H9 (cell line): Measurements from ENCODE around the gene NEMP2. TPM values are rescaled to one million over a fixed set of nuclear protein-coding genes. Genes with fewer than 3 reads are reported as not detected.

Source experiments
- DNase-seq: peaks from one replicate; pipeline ENCODE4 v3.0.0-alpha.2; 2017
- H2AFZ ChIP-seq: one replicate; pipeline ENCODE4 v1.6.1; 2013; ENCODE audit warnings: mild to moderate bottlenecking, low read length, control low read depth, moderate library complexity
- H2AK5ac ChIP-seq: 2 replicates; pipeline ENCODE4 v1.6.1; 2013; ENCODE audit warnings: low read length, control low read depth, mixed read lengths; ENCODE audit not compliant: insufficient read length
- H2BK120ac ChIP-seq: one replicate; pipeline ENCODE4 v1.6.1; 2013; ENCODE audit warnings: low read depth, mild to moderate bottlenecking, low read length, control low read depth, inconsistent platforms; ENCODE audit not compliant: poor library complexity, severe bottlenecking
- H2BK12ac ChIP-seq: 2 replicates; pipeline ENCODE4 v1.6.1; 2013; ENCODE audit warnings: low read length, control low read depth, mixed read lengths, low read depth; ENCODE audit not compliant: insufficient read length
- H2BK15ac ChIP-seq: 2 replicates; pipeline ENCODE4 v1.6.1; 2013; ENCODE audit warnings: low read depth, low read length, control low read depth
- H2BK20ac ChIP-seq: one replicate; pipeline ENCODE4 v1.6.1; 2013; ENCODE audit warnings: low read depth, mild to moderate bottlenecking, low read length, control low read depth, inconsistent platforms; ENCODE audit not compliant: poor library complexity, severe bottlenecking
- H2BK5ac ChIP-seq: 2 replicates; pipeline ENCODE4 v1.6.1; 2013; ENCODE audit warnings: low read length, control low read depth, mixed read lengths; ENCODE audit not compliant: insufficient read length
- H3K14ac ChIP-seq: 2 replicates; pipeline ENCODE4 v1.6.1; 2013; ENCODE audit warnings: low read length, control low read depth; ENCODE audit not compliant: insufficient read depth
- H3K18ac ChIP-seq: 2 replicates; pipeline ENCODE4 v1.6.1; 2013; ENCODE audit warnings: low read depth, mild to moderate bottlenecking, mixed read lengths, low read length, control low read depth; ENCODE audit not compliant: insufficient read length
- H3K23ac ChIP-seq: 2 replicates; pipeline ENCODE4 v1.6.1; 2013; ENCODE audit warnings: low read length, control low read depth, mixed read lengths, low read depth; ENCODE audit not compliant: insufficient read length
- H3K23me2 ChIP-seq: 2 replicates; pipeline ENCODE4 v1.6.1; 2013; ENCODE audit warnings: low read depth, mild to moderate bottlenecking, mixed read lengths, low read length, control low read depth; ENCODE audit not compliant: insufficient read length, poor library complexity, severe bottlenecking
- H3K27ac ChIP-seq: 2 replicates; pipeline ENCODE4 v1.5.1; 2013; ENCODE audit warnings: low read length, control low read depth, mixed read lengths, low read depth; ENCODE audit not compliant: insufficient read length
- H3K27me3 ChIP-seq: 2 replicates; pipeline ENCODE4 v1.6.1; 2013; ENCODE audit warnings: low read length, control low read depth, inconsistent platforms; ENCODE audit not compliant: insufficient read depth
- H3K4ac ChIP-seq: 2 replicates; pipeline ENCODE4 v1.6.1; 2013; ENCODE audit warnings: low read depth, mild to moderate bottlenecking, control low read depth, inconsistent platforms, low read length, moderate library complexity
- H3K4me1 ChIP-seq: 2 replicates; pipeline ENCODE4 v1.6.1; 2013; ENCODE audit warnings: low read length, control low read depth, inconsistent platforms; ENCODE audit not compliant: insufficient read depth
- H3K4me2 ChIP-seq: 2 replicates; pipeline ENCODE4 v1.6.1; 2013; ENCODE audit warnings: low read length, control low read depth, mixed read lengths; ENCODE audit not compliant: insufficient read length, insufficient read depth
- H3K56ac ChIP-seq: 2 replicates; pipeline ENCODE4 v1.6.1; 2013; ENCODE audit warnings: low read depth, mild to moderate bottlenecking, mixed read lengths, low read length, control low read depth; ENCODE audit not compliant: insufficient read length
- H3K79me1 ChIP-seq: 2 replicates; pipeline ENCODE4 v1.6.1; 2013; ENCODE audit warnings: low read depth, mild to moderate bottlenecking, moderate library complexity, low read length, control low read depth, inconsistent platforms; ENCODE audit not compliant: insufficient read depth, poor library complexity, severe bottlenecking
- H3K79me2 ChIP-seq: 2 replicates; pipeline ENCODE4 v1.6.1; 2013; ENCODE audit warnings: low read length, control low read depth, inconsistent platforms; ENCODE audit not compliant: insufficient read depth
- H3K9ac ChIP-seq: 2 replicates; pipeline ENCODE4 v1.6.1; 2013; ENCODE audit warnings: low read length, control low read depth, mixed read lengths; ENCODE audit not compliant: insufficient read length; ENCODE audit errors: extremely low read depth
- H3K9me3 ChIP-seq: one replicate; pipeline ENCODE4 v1.6.1; 2013; ENCODE audit warnings: low read depth, low read length, inconsistent platforms; ENCODE audit not compliant: control insufficient read depth
- H3T11ph ChIP-seq: one replicate; pipeline ENCODE4 v1.6.1; 2013; ENCODE audit warnings: mild to moderate bottlenecking, low read length, control low read depth, inconsistent platforms
- H4K20me1 ChIP-seq: one replicate; pipeline ENCODE4 v1.6.1; 2013; ENCODE audit not compliant: control insufficient read depth, insufficient read length, insufficient read depth
- H4K5ac ChIP-seq: 2 replicates; pipeline ENCODE4 v1.6.1; 2013; ENCODE audit warnings: low read depth, mild to moderate bottlenecking, mixed read lengths, low read length, control low read depth; ENCODE audit not compliant: insufficient read length
- H4K8ac ChIP-seq: replicated peaks from 2 replicates; pipeline ENCODE4 v1.6.1; 2013; ENCODE audit warnings: low read length, control low read depth, mixed read lengths, low read depth; ENCODE audit not compliant: insufficient read length
- H4K91ac ChIP-seq: 2 replicates; pipeline ENCODE4 v1.6.1; 2013; ENCODE audit warnings: low read depth, mild to moderate bottlenecking, moderate library complexity, mixed read lengths, low read length, control low read depth; ENCODE audit not compliant: insufficient read length
- H3K27ac Mint-ChIP-seq, 3 experiments: 2 replicates in 2 of 3; 3 replicates in 1 of 3; pipeline ENCODE4 v1.8.0; 2020 to 2021; ENCODE audit warnings: mixed read lengths in 3 of 3, mild to moderate bottlenecking in 1 of 3, moderate library complexity in 1 of 3
- H3K27me3 Mint-ChIP-seq: 2 replicates; pipeline ENCODE4 v1.8.0; 2021; ENCODE audit warnings: low read depth, mild to moderate bottlenecking, moderate library complexity, mixed read lengths
- H3K36me3 Mint-ChIP-seq, 3 experiments: 2 replicates in 2 of 3; 3 replicates in 1 of 3; pipeline ENCODE4 v1.8.0; 2020 to 2021; ENCODE audit warnings: low read depth in 3 of 3, mixed read lengths in 3 of 3; ENCODE audit not compliant: insufficient read depth in 1 of 3
- H3K4me1 Mint-ChIP-seq, 2 experiments: 2 replicates each; pipeline ENCODE4 v1.8.0; 2020; ENCODE audit warnings: mixed read lengths in 2 of 2
- H3K4me3 Mint-ChIP-seq, 2 experiments: 2 replicates in 1 of 2; 3 replicates in 1 of 2; pipeline ENCODE4 v1.8.0; 2020 to 2021; ENCODE audit warnings: mild to moderate bottlenecking in 2 of 2, mixed read lengths in 2 of 2, moderate library complexity in 1 of 2
- H3K9me3 Mint-ChIP-seq, 2 experiments: 2 replicates in 1 of 2; 3 replicates in 1 of 2; pipeline ENCODE4 v1.8.0; 2020; ENCODE audit warnings: mild to moderate bottlenecking in 2 of 2, mixed read lengths in 2 of 2, moderate library complexity in 1 of 2
- WGBS: extraction: QIAGEN DNeasy Blood & Tissue Kit; methylation state at CpG from one replicate; pipeline ENCODE4 v1.1.7; 2013; ENCODE audit warnings: missing lambda C conversion rate, low lambda C conversion rate, mixed read lengths; ENCODE audit not compliant: insufficient read length; ENCODE audit errors: extremely low coverage; 5-methylcytosine and 5-hydroxymethylcytosine counted together
- total RNA-seq: library from RNA; stranded (reverse); gene quantifications from 2 replicates; pipeline ENCODE4 v1.2.1, GENCODE V29; 2021
- TF ChIP-seq, protein P1 (sequence below): fragments of 200-600 bp; sonication (generic); conservative IDR thresholded peaks from 3 replicates; pipeline ENCODE4 v1.8.0; 2021; ENCODE audit warnings: antibody characterized with exemption, mild to moderate bottlenecking

NEMP2 gene
- total RNA-seq, 1 experiment from 2014 or later: 5.3 TPM

DNA sequence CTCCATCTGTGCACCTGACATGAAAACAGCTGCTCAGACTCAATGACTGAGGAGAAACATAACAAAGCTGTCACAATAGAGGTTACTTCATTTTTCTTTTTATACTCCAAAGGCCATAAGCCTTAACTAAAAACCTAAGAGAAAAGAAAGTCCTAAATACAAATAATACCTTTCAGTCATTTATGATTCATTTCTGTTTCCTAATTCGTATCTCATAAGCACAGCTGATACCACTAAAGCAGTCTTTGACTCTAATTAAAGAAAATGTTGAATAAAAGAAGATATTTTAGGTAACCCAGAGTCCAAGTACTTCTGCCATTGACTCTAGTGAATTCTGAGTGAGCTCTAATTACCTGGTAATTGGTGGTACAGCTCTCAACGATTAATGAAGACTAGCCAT, 20.6 kb downstream of the NEMP2 start:
- Histone ChIP-seq H2BK5ac (no peak overlapping the region), H3K56ac (no peak overlapping the region), H3K9ac (no peak overlapping the region), H2BK20ac (no peak overlapping the region), H3K9me3 (no peaks in the 10 kb centered on the region), H2BK15ac (no peak overlapping the region), H3K4ac (no peak overlapping the region), H3K4me2 (no peak overlapping the region), H3K14ac (no peak overlapping the region), H3T11ph (no peak overlapping the region), H3K4me1 (no peaks in the 10 kb centered on the region), H4K5ac (no peak overlapping the region), H3K27ac (no peak overlapping the region), H2AFZ (no peak overlapping the region), H3K79me2 (no peaks in the 10 kb centered on the region), H3K27me3 (no peaks in the 10 kb centered on the region), H4K20me1 (no peaks in the 10 kb centered on the region), H2AK5ac (no peak overlapping the region), H3K23ac (no peak overlapping the region), H3K23me2 (no peaks in the 10 kb centered on the region), H2BK12ac (no peak overlapping the region), H4K91ac (no peak overlapping the region), H2BK120ac (no peak overlapping the region), H3K79me1 (no peaks in the 10 kb centered on the region), H3K18ac (no peak overlapping the region), H4K8ac (no peak overlapping the region)
- no CpG with 5 or more reads among the region's 2 CpGs for WGBS
- DNase-seq: no peak
- H3K4me1 Mint-ChIP-seq: no peaks in the 10 kb centered on the region
- TF ChIP-seq, protein P1, sequence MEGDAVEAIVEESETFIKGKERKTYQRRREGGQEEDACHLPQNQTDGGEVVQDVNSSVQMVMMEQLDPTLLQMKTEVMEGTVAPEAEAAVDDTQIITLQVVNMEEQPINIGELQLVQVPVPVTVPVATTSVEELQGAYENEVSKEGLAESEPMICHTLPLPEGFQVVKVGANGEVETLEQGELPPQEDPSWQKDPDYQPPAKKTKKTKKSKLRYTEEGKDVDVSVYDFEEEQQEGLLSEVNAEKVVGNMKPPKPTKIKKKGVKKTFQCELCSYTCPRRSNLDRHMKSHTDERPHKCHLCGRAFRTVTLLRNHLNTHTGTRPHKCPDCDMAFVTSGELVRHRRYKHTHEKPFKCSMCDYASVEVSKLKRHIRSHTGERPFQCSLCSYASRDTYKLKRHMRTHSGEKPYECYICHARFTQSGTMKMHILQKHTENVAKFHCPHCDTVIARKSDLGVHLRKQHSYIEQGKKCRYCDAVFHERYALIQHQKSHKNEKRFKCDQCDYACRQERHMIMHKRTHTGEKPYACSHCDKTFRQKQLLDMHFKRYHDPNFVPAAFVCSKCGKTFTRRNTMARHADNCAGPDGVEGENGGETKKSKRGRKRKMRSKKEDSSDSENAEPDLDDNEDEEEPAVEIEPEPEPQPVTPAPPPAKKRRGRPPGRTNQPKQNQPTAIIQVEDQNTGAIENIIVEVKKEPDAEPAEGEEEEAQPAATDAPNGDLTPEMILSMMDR: no peak
- no peaks in the 10 kb centered on the region for H3K36me3 Mint-ChIP-seq
- no peak overlapping the region for H3K27ac Mint-ChIP-seq
- H3K9me3 Mint-ChIP-seq: no peaks in the 10 kb centered on the region
- H3K4me3 Mint-ChIP-seq: no peak overlapping the region
- no peaks in the 10 kb centered on the region; the same call in 1 of the 2 replicates for H3K27me3 Mint-ChIP-seq
